SK-N-SH treated with all-trans-retinoic acid at 6 μM for 48 hours (cell line): ENCODE results near the gene NHERF2.

Experiments used
- GLIS3 ChIP-seq: fragments of 250-450 bp; sonication (Bioruptor Pico); IDR thresholded peaks from 2 replicates; pipeline ENCODE4 v1.5.0; 2020; ENCODE audit warnings: mild to moderate bottlenecking, moderate library complexity
- SNAI2 ChIP-seq: fragments of 250-450 bp; sonication (Bioruptor Pico); IDR thresholded peaks from 2 replicates; pipeline ENCODE4 v1.5.0; 2020; ENCODE audit warnings: mild to moderate bottlenecking, moderate library complexity
- TOX ChIP-seq: fragments of 250-450 bp; sonication (Bioruptor Pico); IDR thresholded peaks from 2 replicates; pipeline ENCODE4 v1.8.0; 2021; ENCODE audit warnings: mild to moderate bottlenecking, moderate library complexity, borderline replicate concordance
- ZC3H10 ChIP-seq: fragments of 250-450 bp; sonication (Bioruptor Pico); IDR thresholded peaks from 2 replicates; pipeline ENCODE4 v1.5.1; 2021; ENCODE audit warnings: mild to moderate bottlenecking, moderate library complexity
- ZNF565 ChIP-seq: fragments of 450-650 bp; formaldehyde crosslinking; conservative IDR thresholded peaks from 2 replicates; pipeline ENCODE4 v1.5.0; 2020; ENCODE audit warnings: low read depth, mild to moderate bottlenecking, moderate library complexity

DNA sequence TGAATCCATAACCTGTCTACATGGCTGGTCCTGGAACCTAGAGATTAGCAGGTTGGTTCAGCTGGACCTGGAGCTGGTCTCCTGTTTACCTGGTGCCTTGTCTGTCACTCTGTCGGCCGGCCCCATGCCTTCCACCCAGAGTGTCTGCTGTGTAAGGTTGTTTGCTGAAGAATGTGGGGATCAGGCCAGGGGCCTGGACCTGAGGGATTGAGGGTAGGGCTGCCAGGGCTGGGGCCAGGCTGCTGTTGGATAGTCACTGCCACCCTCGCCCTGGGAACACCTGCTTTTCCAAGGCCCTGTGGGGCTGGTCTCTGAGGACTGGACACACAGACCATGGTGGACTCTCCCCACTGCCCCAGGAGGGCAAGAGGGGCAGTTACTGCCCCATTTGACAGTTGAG, 1.4 kb downstream of the NHERF2 start:
- TF ChIP-seq ZC3H10 (no peak), GLIS3 (CRISPR knock-in tag) (no peak), ZNF565 (CRISPR knock-in tag) (no peak), TOX (no peak), SNAI2 (CRISPR knock-in tag) (no peak)
